Osteoblast (primary cell): Measurements from ENCODE around the gene DPEP3. TPM values are rescaled to one million over a fixed set of nuclear protein-coding genes. Genes with fewer than 3 reads are reported as not detected.
"Not testable (repeated sequence)": the region's sequence is repeated elsewhere in the genome, so short reads cannot be mapped to it uniquely, and the experiment has no call there.

Experiments
- DNase-seq: peaks from one replicate; pipeline ENCODE4 v3.0.0; 2011; ENCODE audit warnings: low spot score, mixed read lengths; ENCODE audit not compliant: insufficient read length; ENCODE audit errors: missing footprints
- H2AFZ ChIP-seq: 2 replicates; pipeline ENCODE4 v1.6.0; 2011; ENCODE audit warnings: mild to moderate bottlenecking, low read length
- H3K27ac ChIP-seq: 2 replicates; pipeline ENCODE4 v1.5.1; 2011; ENCODE audit warnings: mild to moderate bottlenecking, low read depth, low read length, moderate library complexity
- H3K27me3 ChIP-seq: 2 replicates; pipeline ENCODE4 v1.6.0; 2012; ENCODE audit warnings: mild to moderate bottlenecking, control low read depth, inconsistent platforms, low read length, moderate library complexity; ENCODE audit not compliant: insufficient read depth
- H3K36me3 ChIP-seq: 2 replicates; pipeline ENCODE4 v1.5.1; 2011; ENCODE audit warnings: mild to moderate bottlenecking, low read length, control low read depth, moderate library complexity; ENCODE audit not compliant: insufficient read depth
- H3K4me1 ChIP-seq: 2 replicates; pipeline ENCODE4 v1.5.1; 2011; ENCODE audit warnings: mild to moderate bottlenecking, low read length, control low read depth, moderate library complexity; ENCODE audit not compliant: insufficient read depth
- H3K4me2 ChIP-seq: 2 replicates; pipeline ENCODE4 v1.6.0; 2011; ENCODE audit warnings: mild to moderate bottlenecking, low read length; ENCODE audit not compliant: insufficient read depth
- H3K4me3 ChIP-seq: fragments of 200-600 bp; sonication (generic); 3 replicates; pipeline ENCODE4 v1.5.1; 2012; ENCODE audit warnings: mild to moderate bottlenecking, low read length, inconsistent platforms; ENCODE audit not compliant: insufficient read depth
- H3K79me2 ChIP-seq: 2 replicates; pipeline ENCODE4 v1.6.0; 2012; ENCODE audit warnings: mild to moderate bottlenecking, low read length, control low read depth, inconsistent platforms; ENCODE audit not compliant: insufficient read depth
- H3K9me3 ChIP-seq: 2 replicates; pipeline ENCODE4 v1.5.1; 2011; ENCODE audit warnings: low read depth, low read length, control low read depth
- H4K20me1 ChIP-seq: 2 replicates; pipeline ENCODE4 v1.6.0; 2012; ENCODE audit warnings: mild to moderate bottlenecking, low read length, control low read depth; ENCODE audit not compliant: insufficient read depth
- total RNA-seq: library from RNA; depleted of rRNA; stranded (reverse); fragments of >200 nt; gene quantifications from 2 replicates; pipeline ENCODE4 v1.2.3, GENCODE V29; 2012
- TF ChIP-seq, protein P1 (sequence below): IDR thresholded peaks from 2 replicates; pipeline ENCODE4 v1.5.1; 2011; ENCODE audit warnings: mild to moderate bottlenecking, low read depth, low read length, moderate library complexity; ENCODE audit errors: extremely low read depth

DPEP3 gene
- total RNA-seq, 1 donor: not detected

DNA sequence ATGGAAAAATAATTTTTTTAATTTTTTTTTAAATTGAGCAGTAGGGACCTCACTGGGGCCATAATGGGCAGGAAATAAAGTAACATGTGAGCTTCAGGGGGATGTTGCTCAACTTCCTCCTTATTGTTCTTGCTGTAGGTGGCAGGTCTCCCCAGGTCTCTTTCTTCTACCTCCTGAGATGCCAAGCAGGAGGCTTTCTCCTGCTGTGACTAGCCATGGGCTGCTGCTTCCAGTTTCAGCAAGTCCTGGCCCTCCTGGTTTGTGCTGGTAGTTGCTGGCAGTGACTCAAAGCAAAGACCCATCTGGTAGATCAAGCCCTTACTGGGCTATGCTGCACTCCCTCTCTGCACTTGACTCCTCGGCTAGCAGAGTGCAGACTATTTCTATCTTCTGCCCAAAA lies 33.1 kb upstream of the DPEP3 start:
- H3K36me3 ChIP-seq: no peaks in the 10 kb centered on the region
- H4K20me1 ChIP-seq: no peaks in the 10 kb centered on the region
- peaks cover 5% of the 10 kb centered on the region for H3K27me3 ChIP-seq
- no peak overlapping the region for H3K4me3 ChIP-seq
- no peak overlapping the region for H3K4me2 ChIP-seq
- H3K9me3 ChIP-seq: no peaks in the 10 kb centered on the region
- H3K4me1 ChIP-seq: no peaks in the 10 kb centered on the region
- TF ChIP-seq, protein P1, sequence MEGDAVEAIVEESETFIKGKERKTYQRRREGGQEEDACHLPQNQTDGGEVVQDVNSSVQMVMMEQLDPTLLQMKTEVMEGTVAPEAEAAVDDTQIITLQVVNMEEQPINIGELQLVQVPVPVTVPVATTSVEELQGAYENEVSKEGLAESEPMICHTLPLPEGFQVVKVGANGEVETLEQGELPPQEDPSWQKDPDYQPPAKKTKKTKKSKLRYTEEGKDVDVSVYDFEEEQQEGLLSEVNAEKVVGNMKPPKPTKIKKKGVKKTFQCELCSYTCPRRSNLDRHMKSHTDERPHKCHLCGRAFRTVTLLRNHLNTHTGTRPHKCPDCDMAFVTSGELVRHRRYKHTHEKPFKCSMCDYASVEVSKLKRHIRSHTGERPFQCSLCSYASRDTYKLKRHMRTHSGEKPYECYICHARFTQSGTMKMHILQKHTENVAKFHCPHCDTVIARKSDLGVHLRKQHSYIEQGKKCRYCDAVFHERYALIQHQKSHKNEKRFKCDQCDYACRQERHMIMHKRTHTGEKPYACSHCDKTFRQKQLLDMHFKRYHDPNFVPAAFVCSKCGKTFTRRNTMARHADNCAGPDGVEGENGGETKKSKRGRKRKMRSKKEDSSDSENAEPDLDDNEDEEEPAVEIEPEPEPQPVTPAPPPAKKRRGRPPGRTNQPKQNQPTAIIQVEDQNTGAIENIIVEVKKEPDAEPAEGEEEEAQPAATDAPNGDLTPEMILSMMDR: no peak
- no peak overlapping the region for H2AFZ ChIP-seq
- H3K79me2 ChIP-seq: no peaks in the 10 kb centered on the region
- DNase-seq: no peak
- H3K27ac ChIP-seq: no peak overlapping the region

DNA sequence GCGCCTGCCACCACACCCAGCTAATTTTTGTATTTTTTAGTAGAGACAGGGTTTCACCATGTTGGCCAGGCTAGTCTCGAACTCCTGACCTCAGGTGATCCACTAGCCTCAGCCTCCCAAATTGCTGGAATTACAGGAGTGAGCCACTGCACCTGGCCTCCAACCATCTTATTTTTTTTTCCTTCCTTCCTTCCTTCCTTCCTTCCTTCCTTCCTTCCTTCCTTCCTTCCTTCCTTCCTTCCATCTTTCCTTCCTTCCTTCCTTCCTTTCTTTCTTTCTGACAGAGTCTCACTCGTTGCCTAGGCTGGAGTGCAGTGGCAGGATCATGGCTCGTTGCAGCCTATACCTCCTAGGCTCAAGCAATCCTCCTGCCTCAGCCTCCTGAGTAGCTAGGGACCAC lies 29.6 kb upstream of the DPEP3 start:
- not testable (repeated sequence) for H3K27ac ChIP-seq, H3K36me3 ChIP-seq, H3K27me3 ChIP-seq, H3K79me2 ChIP-seq, H2AFZ ChIP-seq, H4K20me1 ChIP-seq, H3K4me3 ChIP-seq, H3K4me2 ChIP-seq, H3K4me1 ChIP-seq, DNase-seq, H3K9me3 ChIP-seq

DNA sequence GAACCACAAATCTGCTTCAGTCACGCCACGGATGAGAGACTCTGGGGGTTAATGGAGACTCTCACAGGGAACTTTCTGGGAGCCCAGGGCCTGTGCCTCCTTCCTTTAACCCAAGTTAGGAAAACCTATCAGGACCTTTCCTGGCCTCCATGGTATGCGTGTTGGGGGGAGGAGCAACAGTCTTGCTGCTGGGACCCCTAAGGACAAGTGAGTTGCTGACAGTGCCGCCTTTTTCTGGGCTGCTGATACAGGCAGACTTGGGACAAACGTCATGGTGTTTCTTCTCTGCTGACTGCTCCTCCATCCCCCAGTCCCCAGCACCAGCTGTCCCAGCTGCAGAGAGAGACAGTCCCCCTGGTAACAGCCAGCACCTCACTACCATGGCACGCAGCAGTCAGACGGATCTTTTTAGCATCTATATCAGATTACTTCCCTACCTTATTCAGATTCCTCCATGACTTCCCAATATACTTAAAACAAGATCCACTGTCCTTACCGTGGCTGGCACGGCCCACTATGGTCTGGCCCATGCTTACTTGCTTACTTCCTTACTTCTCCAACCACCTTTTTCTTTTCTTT lies 28.9 kb upstream of the DPEP3 start:
- Histone ChIP-seq H4K20me1 (no peaks in the 10 kb centered on the region), H2AFZ (no peak overlapping the region), H3K4me1 (no peaks in the 10 kb centered on the region), H3K4me3 (no peak overlapping the region), H3K27me3 (peaks cover 5% of the 10 kb centered on the region), H3K9me3 (no peaks in the 10 kb centered on the region), H3K27ac (no peak overlapping the region), H3K4me2 (no peak overlapping the region), H3K79me2 (no peaks in the 10 kb centered on the region), H3K36me3 (no peaks in the 10 kb centered on the region)
- TF ChIP-seq, protein P1: no peak
- DNase-seq: peak; percentile 79

DNA sequence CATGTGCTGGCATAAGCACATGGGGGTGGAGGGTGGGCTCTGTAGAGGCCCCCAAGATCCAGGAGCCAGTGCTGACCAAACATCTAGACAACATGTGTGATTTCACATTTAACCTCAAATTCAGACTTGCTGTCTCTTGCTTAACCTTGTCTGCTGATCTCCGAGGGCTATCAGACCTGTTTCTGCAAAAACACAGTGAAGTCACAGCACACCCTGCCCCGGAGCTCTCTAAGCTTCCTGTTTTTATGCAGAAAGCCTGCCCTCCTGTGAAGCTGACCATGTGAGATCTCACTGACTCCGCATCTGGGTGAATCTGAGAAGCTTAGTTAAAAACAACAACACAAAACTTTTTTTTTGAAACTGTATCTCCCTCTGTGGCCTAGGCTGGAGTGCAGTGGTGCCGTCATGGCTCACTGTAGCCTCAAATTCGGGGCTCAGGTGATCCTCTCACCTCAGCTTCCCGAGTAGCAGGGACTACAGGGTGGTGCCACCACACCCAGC lies 25.5 kb upstream of the DPEP3 start:
- Histone ChIP-seq H4K20me1 (no peaks in the 10 kb centered on the region), H3K4me3 (no peak overlapping the region), H3K36me3 (no peaks in the 10 kb centered on the region), H3K27me3 (no peaks in the 10 kb centered on the region), H2AFZ (no peak overlapping the region), H3K4me2 (no peak overlapping the region), H3K4me1 (peaks cover 7% of the 10 kb centered on the region), H3K27ac (no peak overlapping the region), H3K79me2 (no peaks in the 10 kb centered on the region), H3K9me3 (no peaks in the 10 kb centered on the region)
- TF ChIP-seq, protein P1: no peak
- no peak for DNase-seq
